GM10266 (cell line): ENCODE data around the gene HSPG2.

Experiments used
- DNase-seq: peaks from one replicate; pipeline ENCODE4 v3.0.0; 2012; ENCODE audit errors: extremely low spot score
- CTCF ChIP-seq: IDR thresholded peaks from 2 replicates; pipeline ENCODE4 v1.5.1; 2012; ENCODE audit warnings: mild to moderate bottlenecking, low read depth; ENCODE audit not compliant: control insufficient read depth, insufficient read depth; ENCODE audit errors: missing control alignments

Gene HSPG2

GRCh38 chr1:21897844-21898243 lies 39.3 kb downstream of the HSPG2 start:
- TF ChIP-seq CTCF: no peak
- no peak for DNase-seq

DNA sequence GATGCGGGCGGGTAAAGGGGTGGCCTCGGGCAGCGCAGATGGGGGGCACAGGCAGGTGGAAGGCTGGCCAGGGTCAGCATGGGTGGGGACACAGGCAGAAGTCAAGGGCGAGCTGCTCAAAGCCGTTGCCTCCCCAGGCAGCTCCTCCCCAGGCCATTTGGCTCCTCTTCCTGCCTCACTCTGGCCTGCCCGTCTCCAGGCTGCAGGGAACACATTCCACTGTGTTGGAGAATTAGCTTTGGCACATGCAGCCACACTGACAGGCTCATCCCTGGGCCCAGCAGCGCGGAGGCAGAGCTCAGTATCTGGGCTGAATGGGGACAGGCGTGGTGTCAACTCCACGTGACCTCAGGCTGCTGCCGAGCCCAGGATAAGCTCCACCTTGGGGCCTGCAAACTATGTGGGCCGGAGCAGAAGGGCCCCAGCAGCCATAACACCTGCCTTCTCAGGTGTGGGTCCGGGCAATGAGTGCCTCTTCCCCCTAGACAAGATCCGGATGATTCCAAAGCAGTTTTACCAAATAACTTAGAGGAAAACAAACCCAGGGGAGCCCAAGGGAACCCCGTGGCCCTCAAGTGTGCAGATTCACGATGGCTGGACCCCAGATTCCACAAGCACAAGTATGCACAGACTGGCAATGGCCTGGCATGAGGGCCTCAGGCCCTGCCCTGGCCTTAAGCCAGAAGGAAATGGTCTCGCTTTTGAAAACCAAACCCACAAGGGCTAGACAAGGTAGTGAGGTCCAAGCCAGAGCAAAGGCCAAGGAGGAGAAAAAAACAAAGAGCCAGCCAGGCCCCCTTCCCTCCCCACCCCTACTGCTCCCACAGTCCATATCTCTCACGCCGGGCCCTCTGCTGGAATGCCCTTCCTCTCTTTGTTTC lies 40.2 kb downstream of the HSPG2 start:
- TF ChIP-seq CTCF: no peak
- DNase-seq: no peak

GRCh38 chr1:21896026-21896425 lies 41.1 kb downstream of the HSPG2 start:
- TF ChIP-seq CTCF: no peak
- DNase-seq: no peak

DNA sequence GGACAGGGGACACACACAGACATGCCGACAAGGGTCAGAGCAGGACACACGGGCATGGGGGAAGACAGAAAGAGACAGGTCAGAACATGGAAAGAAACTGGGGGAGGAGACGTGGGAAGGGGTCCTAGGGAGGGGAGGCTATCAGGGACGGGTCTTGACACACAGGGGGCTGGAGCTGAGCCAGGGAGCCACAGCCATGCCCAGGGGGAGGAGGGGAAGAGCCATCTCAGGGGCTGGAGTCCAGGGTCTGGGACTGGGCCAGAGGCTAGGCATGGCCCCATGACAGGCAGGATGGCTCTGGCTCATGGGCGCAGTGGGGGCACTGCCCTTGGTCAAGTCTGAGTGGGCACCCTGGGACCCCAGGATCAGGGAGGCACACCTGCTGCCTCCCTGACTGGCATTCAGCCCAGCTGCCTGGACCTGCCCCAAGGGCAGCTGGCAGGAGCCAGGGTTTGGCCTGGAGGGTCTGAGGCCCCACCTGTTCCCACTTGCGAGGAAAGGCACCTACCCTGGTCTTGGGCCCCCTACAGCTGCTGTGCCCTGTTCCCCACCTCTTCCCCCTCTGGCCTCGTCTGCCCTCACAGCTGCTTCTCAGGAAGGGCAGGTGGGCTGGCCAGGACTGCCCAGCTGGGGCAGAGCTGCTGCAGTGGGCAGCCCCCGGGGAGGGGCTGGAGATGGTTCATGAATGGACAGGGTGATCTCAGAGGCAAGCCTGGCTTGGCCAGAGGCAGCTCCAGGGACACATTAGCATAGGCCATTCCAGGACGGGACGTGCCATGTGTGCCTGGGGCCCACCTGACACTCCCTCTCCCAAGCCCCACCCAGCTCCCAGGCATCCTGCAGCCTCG lies 42.9 kb downstream of the HSPG2 start:
- no peak for DNase-seq
- no peak for TF ChIP-seq CTCF

DNA sequence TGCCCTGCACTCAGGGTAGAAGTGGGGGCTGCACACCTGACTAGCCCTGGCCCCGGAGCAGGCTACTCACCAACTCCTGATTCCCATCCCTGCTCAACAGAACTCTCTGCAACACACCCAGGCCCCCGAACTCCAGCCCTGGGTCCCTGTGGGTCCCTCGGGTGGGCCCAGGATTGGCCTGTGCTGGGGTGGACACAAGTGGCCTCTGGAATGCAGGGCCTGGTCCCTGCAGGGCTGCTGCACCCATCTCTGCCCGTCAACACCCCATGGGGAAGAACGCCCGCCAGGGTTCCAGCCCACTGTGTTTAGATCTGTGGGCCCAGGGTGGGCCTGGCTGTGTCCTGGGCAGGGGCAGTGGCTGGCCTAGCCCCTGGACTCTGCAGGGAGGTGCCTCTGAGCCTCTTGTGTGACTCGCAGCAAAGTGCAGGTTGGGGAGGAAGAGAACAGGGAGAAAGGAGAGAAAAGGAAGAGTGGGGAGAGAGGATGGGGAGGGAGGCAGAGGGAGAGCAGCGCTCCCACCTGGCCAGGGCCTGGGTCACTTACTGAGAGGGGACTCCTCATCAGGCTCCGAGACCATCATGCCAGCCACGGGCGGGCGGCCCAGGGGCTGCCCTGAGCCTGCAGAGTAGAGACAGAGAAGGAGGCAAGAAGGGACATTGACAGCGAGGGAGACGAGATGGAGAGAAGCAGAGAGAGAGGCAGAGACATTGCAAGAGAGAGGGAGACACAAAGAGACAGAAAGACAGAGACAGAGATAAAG lies 43.9 kb downstream of the HSPG2 start:
- TF ChIP-seq CTCF: no peak

GRCh38 chr1:21891621-21892479 lies 45.3 kb downstream of the HSPG2 start:
- TF ChIP-seq CTCF: no peak
- DNase-seq: no peak

More for the DNA sequence above, 43.9 kb downstream of the HSPG2 start:
- no peak for DNase-seq
